ENCODE measurements around the gene MYO18A.

Gene MYO18A

DNA sequence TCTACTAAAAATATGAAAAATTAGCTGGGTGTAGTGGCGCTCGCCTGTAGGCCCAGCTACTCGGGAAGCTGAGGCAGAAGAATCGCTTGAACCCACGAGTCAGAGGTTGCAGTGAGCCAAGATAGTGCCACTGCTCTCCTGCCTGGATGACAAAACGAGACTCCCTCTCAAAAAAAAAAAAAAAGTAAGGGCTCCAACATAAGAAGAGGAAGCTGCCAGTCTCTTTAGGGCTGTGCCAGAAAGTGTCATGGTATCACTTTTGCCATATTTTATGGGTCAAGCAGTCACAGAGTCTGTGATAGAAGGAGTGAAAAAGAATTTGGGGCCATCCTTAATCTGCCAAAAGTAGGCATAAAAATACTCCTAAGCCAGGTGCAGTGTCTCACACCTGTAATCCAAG lies 138.6 kb downstream of the MYO18A start:
- H3K27ac ChIP-seq (ENCODE audit: extremely low read depth, low read depth, low read length): no peak overlapping the region
- ChIA-PET CTCF (interaction anchor here (0.6 to 4.6 kb wide), 3 partner anchors 49 to 88 kb away, joined by 3 to 25 read pairs (median 4); no protein-coding TSS in a partner anchor), POLR2A (no interaction called here)
- no peak overlapping the region for H3K4me3 ChIP-seq (ENCODE audit: low read depth, low read length)
- H3K9me3 ChIP-seq (ENCODE audit: control insufficient read depth, insufficient read depth, low read depth, low read length): no peaks in the 10 kb centered on the region
- H3K36me3 ChIP-seq (ENCODE audit: control insufficient read depth in 2 of 2, insufficient read depth in 1 of 2, low read length in 2 of 2): no peaks in the 10 kb centered on the region
- TF ChIP-seq, protein P1, sequence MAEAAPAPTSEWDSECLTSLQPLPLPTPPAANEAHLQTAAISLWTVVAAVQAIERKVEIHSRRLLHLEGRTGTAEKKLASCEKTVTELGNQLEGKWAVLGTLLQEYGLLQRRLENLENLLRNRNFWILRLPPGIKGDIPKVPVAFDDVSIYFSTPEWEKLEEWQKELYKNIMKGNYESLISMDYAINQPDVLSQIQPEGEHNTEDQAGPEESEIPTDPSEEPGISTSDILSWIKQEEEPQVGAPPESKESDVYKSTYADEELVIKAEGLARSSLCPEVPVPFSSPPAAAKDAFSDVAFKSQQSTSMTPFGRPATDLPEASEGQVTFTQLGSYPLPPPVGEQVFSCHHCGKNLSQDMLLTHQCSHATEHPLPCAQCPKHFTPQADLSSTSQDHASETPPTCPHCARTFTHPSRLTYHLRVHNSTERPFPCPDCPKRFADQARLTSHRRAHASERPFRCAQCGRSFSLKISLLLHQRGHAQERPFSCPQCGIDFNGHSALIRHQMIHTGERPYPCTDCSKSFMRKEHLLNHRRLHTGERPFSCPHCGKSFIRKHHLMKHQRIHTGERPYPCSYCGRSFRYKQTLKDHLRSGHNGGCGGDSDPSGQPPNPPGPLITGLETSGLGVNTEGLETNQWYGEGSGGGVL (tag by site-specific recombination; IDR thresholded peaks at IDR 0.05): no peak
- no peak for TF ChIP-seq WT1 (tag by site-specific recombination; IDR thresholded peaks at IDR 0.05)
- no peak for TF ChIP-seq ZNF558 (tag by site-specific recombination; IDR thresholded peaks at IDR 0.05)
- TF ChIP-seq, protein P2, sequence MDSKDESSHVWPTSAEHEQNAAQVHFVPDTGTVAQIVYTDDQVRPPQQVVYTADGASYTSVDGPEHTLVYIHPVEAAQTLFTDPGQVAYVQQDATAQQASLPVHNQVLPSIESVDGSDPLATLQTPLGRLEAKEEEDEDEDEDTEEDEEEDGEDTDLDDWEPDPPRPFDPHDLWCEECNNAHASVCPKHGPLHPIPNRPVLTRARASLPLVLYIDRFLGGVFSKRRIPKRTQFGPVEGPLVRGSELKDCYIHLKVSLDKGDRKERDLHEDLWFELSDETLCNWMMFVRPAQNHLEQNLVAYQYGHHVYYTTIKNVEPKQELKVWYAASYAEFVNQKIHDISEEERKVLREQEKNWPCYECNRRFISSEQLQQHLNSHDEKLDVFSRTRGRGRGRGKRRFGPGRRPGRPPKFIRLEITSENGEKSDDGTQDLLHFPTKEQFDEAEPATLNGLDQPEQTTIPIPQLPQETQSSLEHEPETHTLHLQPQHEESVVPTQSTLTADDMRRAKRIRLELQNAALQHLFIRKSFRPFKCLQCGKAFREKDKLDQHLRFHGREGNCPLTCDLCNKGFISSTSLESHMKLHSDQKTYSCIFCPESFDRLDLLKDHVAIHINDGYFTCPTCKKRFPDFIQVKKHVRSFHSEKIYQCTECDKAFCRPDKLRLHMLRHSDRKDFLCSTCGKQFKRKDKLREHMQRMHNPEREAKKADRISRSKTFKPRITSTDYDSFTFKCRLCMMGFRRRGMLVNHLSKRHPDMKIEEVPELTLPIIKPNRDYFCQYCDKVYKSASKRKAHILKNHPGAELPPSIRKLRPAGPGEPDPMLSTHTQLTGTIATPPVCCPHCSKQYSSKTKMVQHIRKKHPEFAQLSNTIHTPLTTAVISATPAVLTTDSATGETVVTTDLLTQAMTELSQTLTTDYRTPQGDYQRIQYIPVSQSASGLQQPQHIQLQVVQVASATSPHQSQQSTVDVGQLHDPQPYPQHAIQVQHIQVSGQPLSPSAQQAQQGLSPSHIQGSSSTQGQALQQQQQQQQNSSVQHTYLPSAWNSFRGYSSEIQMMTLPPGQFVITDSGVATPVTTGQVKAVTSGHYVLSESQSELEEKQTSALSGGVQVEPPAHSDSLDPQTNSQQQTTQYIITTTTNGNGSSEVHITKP (tag by site-specific recombination; IDR thresholded peaks at IDR 0.05): no peak
- TF ChIP-seq, protein P3, sequence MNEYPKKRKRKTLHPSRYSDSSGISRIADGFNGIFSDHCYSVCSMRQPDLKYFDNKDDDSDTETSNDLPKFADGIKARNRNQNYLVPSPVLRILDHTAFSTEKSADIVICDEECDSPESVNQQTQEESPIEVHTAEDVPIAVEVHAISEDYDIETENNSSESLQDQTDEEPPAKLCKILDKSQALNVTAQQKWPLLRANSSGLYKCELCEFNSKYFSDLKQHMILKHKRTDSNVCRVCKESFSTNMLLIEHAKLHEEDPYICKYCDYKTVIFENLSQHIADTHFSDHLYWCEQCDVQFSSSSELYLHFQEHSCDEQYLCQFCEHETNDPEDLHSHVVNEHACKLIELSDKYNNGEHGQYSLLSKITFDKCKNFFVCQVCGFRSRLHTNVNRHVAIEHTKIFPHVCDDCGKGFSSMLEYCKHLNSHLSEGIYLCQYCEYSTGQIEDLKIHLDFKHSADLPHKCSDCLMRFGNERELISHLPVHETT (tag by site-specific recombination; IDR thresholded peaks at IDR 0.05): no peak
- TF ChIP-seq, protein P4, sequence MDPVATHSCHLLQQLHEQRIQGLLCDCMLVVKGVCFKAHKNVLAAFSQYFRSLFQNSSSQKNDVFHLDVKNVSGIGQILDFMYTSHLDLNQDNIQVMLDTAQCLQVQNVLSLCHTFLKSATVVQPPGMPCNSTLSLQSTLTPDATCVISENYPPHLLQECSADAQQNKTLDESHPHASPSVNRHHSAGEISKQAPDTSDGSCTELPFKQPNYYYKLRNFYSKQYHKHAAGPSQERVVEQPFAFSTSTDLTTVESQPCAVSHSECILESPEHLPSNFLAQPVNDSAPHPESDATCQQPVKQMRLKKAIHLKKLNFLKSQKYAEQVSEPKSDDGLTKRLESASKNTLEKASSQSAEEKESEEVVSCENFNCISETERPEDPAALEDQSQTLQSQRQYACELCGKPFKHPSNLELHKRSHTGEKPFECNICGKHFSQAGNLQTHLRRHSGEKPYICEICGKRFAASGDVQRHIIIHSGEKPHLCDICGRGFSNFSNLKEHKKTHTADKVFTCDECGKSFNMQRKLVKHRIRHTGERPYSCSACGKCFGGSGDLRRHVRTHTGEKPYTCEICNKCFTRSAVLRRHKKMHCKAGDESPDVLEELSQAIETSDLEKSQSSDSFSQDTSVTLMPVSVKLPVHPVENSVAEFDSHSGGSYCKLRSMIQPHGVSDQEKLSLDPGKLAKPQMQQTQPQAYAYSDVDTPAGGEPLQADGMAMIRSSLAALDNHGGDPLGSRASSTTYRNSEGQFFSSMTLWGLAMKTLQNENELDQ (tag by site-specific recombination; IDR thresholded peaks at IDR 0.05; ENCODE audit: low read depth): no peak
- TF ChIP-seq ZNF114 (tag by site-specific recombination; IDR thresholded peaks at IDR 0.05): no peak
- TF ChIP-seq ZNF416 (tag by site-specific recombination; IDR thresholded peaks at IDR 0.05): no peak
- TF ChIP-seq ZNF423 (tag by site-specific recombination; IDR thresholded peaks at IDR 0.05): no peak
- TF ChIP-seq ZNF654 (tag by site-specific recombination; IDR thresholded peaks at IDR 0.05; ENCODE audit: low read depth): no peak
- no peak for TF ChIP-seq ZNF596 (tag by site-specific recombination; IDR thresholded peaks at IDR 0.05)
- no peak for TF ChIP-seq ZNF530 (tag by site-specific recombination; IDR thresholded peaks at IDR 0.05; ENCODE audit: low read depth)
- no peak for TF ChIP-seq GFI1B (tag by site-specific recombination; IDR thresholded peaks at IDR 0.05)
- no peak for TF ChIP-seq ZNF175 (tag by site-specific recombination; IDR thresholded peaks at IDR 0.05)
- H3K4me1 ChIP-seq (ENCODE audit: control insufficient read depth, insufficient read depth, low read length): peaks cover 5% of the 10 kb centered on the region

DNA sequence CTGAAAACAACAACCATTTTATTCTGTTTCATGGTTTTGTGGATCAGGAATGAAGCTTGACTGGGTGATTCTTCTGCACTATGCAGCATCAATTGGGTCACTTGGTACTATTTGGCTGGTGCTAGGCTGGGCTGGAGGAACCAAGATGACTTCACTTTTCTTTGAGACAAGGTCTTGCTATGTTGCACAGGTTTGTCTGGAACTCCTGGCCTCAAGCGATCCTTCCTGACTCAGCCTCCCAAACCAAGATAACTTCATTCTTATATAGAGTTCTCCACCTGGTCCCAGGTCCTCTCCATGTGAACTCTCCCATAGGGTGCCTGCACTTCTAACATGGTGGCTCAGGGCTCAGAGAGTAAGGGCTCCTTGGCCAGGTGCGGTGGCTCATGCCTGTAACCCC lies 139.1 kb downstream of the MYO18A start:
- H3K9me3 ChIP-seq (ENCODE audit: control insufficient read depth, insufficient read depth, low read depth, low read length): no peaks in the 10 kb centered on the region
- peaks cover 5% of the 10 kb centered on the region for H3K4me1 ChIP-seq (ENCODE audit: control insufficient read depth, insufficient read depth, low read length)
- no peak overlapping the region for H3K4me3 ChIP-seq (ENCODE audit: low read depth, low read length)
- no peaks in the 10 kb centered on the region for H3K36me3 ChIP-seq (ENCODE audit: control insufficient read depth in 2 of 2, insufficient read depth in 1 of 2, low read length in 2 of 2)
- POLR2A ChIA-PET: interaction anchor here (0.6 kb wide), 1 partner anchor 30 kb away, joined by 5 read pairs; no protein-coding TSS in a partner anchor
- CTCF ChIA-PET: interaction anchor here (4.6 kb wide), 1 partner anchor 76 kb away, joined by 25 read pairs; no protein-coding TSS in a partner anchor
- H3K27ac ChIP-seq (ENCODE audit: extremely low read depth, low read depth, low read length): no peak overlapping the region
- TF ChIP-seq MYNN (tag by site-specific recombination; IDR thresholded peaks at IDR 0.05; ENCODE audit: borderline replicate concordance): no peak
- no peak for TF ChIP-seq SCRT2 (tag by site-specific recombination; IDR thresholded peaks at IDR 0.05)
- TF ChIP-seq ZNF324 (tag by site-specific recombination; IDR thresholded peaks at IDR 0.05): no peak
- TF ChIP-seq, protein P5, sequence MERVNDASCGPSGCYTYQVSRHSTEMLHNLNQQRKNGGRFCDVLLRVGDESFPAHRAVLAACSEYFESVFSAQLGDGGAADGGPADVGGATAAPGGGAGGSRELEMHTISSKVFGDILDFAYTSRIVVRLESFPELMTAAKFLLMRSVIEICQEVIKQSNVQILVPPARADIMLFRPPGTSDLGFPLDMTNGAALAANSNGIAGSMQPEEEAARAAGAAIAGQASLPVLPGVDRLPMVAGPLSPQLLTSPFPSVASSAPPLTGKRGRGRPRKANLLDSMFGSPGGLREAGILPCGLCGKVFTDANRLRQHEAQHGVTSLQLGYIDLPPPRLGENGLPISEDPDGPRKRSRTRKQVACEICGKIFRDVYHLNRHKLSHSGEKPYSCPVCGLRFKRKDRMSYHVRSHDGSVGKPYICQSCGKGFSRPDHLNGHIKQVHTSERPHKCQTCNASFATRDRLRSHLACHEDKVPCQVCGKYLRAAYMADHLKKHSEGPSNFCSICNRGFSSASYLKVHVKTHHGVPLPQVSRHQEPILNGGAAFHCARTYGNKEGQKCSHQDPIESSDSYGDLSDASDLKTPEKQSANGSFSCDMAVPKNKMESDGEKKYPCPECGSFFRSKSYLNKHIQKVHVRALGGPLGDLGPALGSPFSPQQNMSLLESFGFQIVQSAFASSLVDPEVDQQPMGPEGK (tag by site-specific recombination; IDR thresholded peaks at IDR 0.05): no peak
- TF ChIP-seq ZNF585B (tag by site-specific recombination; IDR thresholded peaks at IDR 0.05): no peak
- TF ChIP-seq ZXDB (tag by site-specific recombination; IDR thresholded peaks at IDR 0.05): no peak
- TF ChIP-seq, protein P6, sequence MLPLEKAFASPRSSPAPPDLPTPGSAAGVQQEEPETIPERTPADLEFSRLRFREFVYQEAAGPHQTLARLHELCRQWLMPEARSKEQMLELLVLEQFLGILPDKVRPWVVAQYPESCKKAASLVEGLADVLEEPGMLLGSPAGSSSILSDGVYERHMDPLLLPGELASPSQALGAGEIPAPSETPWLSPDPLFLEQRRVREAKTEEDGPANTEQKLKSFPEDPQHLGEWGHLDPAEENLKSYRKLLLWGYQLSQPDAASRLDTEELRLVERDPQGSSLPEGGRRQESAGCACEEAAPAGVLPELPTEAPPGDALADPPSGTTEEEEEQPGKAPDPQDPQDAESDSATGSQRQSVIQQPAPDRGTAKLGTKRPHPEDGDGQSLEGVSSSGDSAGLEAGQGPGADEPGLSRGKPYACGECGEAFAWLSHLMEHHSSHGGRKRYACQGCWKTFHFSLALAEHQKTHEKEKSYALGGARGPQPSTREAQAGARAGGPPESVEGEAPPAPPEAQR (tag by site-specific recombination; IDR thresholded peaks at IDR 0.05): no peak
- TF ChIP-seq ZSCAN30 (tag by site-specific recombination; IDR thresholded peaks at IDR 0.05): no peak
- no peak for TF ChIP-seq ZNF175 (tag by site-specific recombination; IDR thresholded peaks at IDR 0.05)
- no peak for TF ChIP-seq ZNF132 (tag by site-specific recombination; IDR thresholded peaks at IDR 0.05; ENCODE audit: borderline replicate concordance)

Data from HEK293 (cell line).